ENCODE data around the gene ARFGAP2. TPM values are rescaled to one million over a fixed set of nuclear protein-coding genes. Genes with fewer than 3 reads are reported as not detected.
A peak's percentile ranks its signal among the peaks of the same experiment; 100 is the strongest.

The ARFGAP2 gene
- polyA plus RNA-seq, 1 of the 3 experiments (the other 2 are of a cell fraction): 52.5 TPM

- Histone ChIP-seq H3K4me2 (peak overlapping the region; percentile 4; the same call in 1 of the 2 replicates), H3K27ac (ENCODE audit: low read depth in 2 of 2, low read length in 1 of 2) (peak overlapping the region; percentile 49 to 66), H3K36me3 (replicated peaks in 1 of 2; ENCODE audit: control insufficient read depth in 1 of 2, insufficient read depth in 2 of 2, low read length in 1 of 2) (peaks cover 0 to 14% of the 10 kb centered on the region in 2 experiments), H3F3A (replicated peaks; ENCODE audit: insufficient read depth) (peaks cover 19% of the 10 kb centered on the region), H2AFZ (ENCODE audit: low read depth) (no peak overlapping the region), H3K4me1 (ENCODE audit: control insufficient read depth in 1 of 2, insufficient read depth in 2 of 2, low read depth in 1 of 2, low read length in 1 of 2) (peaks cover 20 to 22% of the 10 kb centered on the region in 2 experiments; a peak in 2 of 4 replicates), H4K20me1 (ENCODE audit: insufficient read depth) (no peaks in the 10 kb centered on the region; the same call in 1 of the 2 replicates), H3K9me2 (no peaks in the 10 kb centered on the region), H3K27me3 (ENCODE audit: insufficient read depth) (no peaks in the 10 kb centered on the region), H3K9ac (peak overlapping the region; percentile 6; the same call in 1 of the 2 replicates), H3K79me2 (ENCODE audit: insufficient read depth) (no peaks in the 10 kb centered on the region), H3K9me3 (no peaks in the 10 kb centered on the region), H3K4me3 (ENCODE audit: low read depth in 2 of 2, low read length in 1 of 2) (peak overlapping the region in 1 of 2 experiments; percentile 39; a peak in 1 of 4 replicates)
- no peak for TF ChIP-seq ELF1 (IDR thresholded peaks at IDR 0.05)
- no peak for TF ChIP-seq POLR2AphosphoS5 (IDR thresholded peaks at IDR 0.05; ENCODE audit: low read depth, low read length)
- no peak for TF ChIP-seq ZBTB33 (IDR thresholded peaks at IDR 0.05; ENCODE audit: borderline replicate concordance, low read depth)
- no peak for TF ChIP-seq USF1 (IDR thresholded peaks at IDR 0.05; ENCODE audit: borderline replicate concordance, low read depth)
- peak; percentile 45; the same call in 1 of the 2 replicates for TF ChIP-seq NFIC (IDR thresholded peaks at IDR 0.05; ENCODE audit: borderline replicate concordance)
- TF ChIP-seq SMC3 (IDR thresholded peaks at IDR 0.05; ENCODE audit: low read depth, low read length): peak; percentile 97
- no peak for TF ChIP-seq IRF3 (IDR thresholded peaks at IDR 0.05; ENCODE audit: low read depth, low read length)
- TF ChIP-seq TEAD4 (IDR thresholded peaks at IDR 0.05; ENCODE audit: borderline replicate concordance, insufficient read depth): no peak
- no peak for TF ChIP-seq FOSL2 (IDR thresholded peaks at IDR 0.05; ENCODE audit: borderline replicate concordance, low read depth)
- no peak for TF ChIP-seq TAF1 (IDR thresholded peaks at IDR 0.05; ENCODE audit: borderline replicate concordance, low read depth, low read length)
- peak; percentile 98 for TF ChIP-seq CTCF (IDR thresholded peaks at IDR 0.05)
- no peak for TF ChIP-seq PBX3 (IDR thresholded peaks at IDR 0.05)
- no peak for TF ChIP-seq RXRA (IDR thresholded peaks at IDR 0.05; ENCODE audit: borderline replicate concordance, low read depth)
- no peak for TF ChIP-seq EP300 (IDR thresholded peaks at IDR 0.05; ENCODE audit: borderline replicate concordance in 1 of 2, low read depth in 1 of 2, low read length in 1 of 2)
- peak; percentile 23; the same call in 1 of the 2 replicates for TF ChIP-seq RCOR1 (IDR thresholded peaks at IDR 0.05; ENCODE audit: low read length)
- peak; percentile 99 for TF ChIP-seq RAD21 (IDR thresholded peaks at IDR 0.05; ENCODE audit: low read length)
- TF ChIP-seq FOXM1 (IDR thresholded peaks at IDR 0.05; ENCODE audit: low read depth): no peak
- TF ChIP-seq GATA2 (CRISPR knock-in tag; IDR thresholded peaks at IDR 0.05): no peak
- TF ChIP-seq MAX (IDR thresholded peaks at IDR 0.05; ENCODE audit: low read depth): no peak
- no peak for TF ChIP-seq FOXJ3 (CRISPR knock-in tag; IDR thresholded peaks at IDR 0.05)
- TF ChIP-seq MXI1 (IDR thresholded peaks at IDR 0.05; ENCODE audit: low read depth, low read length): 0 out of 2 replicates have a peak, but pooled peaks have one; percentile 45
- ChIA-PET POLR2A (interaction anchor here (0.6 to 1.2 kb wide), 3 partner anchors 119 to 266 kb away, joined by 3 to 4 read pairs (median 4); partner anchors contain the start of gene CSTPP1), CTCF (interaction anchor here (0.6 to 7.3 kb wide), 88 partner anchors 8 to 381 kb away, joined by 3 to 170 read pairs (median 6); partner anchors contain the start of genes ACP2, ARFGAP2, CKAP5 and CSTPP1)
- DNase-seq: peak; percentile 89
- WGBS (ENCODE audit: low lambda C conversion rate): 40% methylated on average over 9 of the region's 11 CpGs
Observed at GRCh38 chr11:47152953-47153950, 23.4 kb downstream of the ARFGAP2 start.

All from SK-N-SH (cell line).